Measurements from ENCODE around the gene PON2.

Gene PON2

DNA sequence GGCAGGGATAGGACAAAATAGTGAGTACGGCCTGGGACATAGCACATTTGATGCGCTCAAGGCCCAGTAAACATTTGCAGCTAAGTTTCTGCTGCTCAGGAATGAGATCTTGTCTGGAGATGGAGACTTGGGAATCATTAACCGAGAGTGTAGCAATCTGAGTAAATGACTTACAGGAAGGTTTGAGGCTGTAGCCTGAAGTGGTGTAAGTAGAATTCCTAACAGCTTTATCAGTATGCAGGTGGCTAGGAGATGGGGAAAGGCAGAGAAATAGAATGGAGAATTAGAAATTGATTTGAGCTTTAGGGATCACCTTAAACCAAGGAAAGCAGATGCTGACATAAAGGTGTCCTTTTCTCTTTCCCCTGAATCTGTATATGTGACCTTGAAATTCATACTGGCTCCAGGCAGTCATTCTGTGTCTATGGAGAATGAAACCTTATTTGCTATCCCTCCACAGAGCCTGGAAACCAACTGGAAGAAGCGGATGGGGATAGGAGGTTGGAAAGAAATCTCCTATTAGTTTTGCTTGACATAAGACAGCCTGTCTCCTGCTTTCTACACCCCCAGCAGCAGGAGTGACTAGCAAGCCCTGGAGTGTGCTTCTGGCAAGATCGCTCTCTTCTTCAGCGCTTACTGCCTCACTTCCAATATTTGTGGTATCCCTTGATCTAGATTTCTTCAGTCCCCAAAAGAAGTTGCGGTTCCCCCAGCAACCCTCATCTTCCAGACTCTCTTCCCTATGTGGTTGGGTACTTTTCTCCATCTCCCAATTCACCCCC, 6.4 kb upstream of the PON2 start:
- no peak for DNase-seq

- DNase-seq = no peak
These were observed 5.7 kb upstream of the PON2 start for GRCh38 chr7:95440394-95441038.

GRCh38 chr7:95436407-95436806, 1.6 kb upstream of the PON2 start:
- DNase-seq = no peak

DNA sequence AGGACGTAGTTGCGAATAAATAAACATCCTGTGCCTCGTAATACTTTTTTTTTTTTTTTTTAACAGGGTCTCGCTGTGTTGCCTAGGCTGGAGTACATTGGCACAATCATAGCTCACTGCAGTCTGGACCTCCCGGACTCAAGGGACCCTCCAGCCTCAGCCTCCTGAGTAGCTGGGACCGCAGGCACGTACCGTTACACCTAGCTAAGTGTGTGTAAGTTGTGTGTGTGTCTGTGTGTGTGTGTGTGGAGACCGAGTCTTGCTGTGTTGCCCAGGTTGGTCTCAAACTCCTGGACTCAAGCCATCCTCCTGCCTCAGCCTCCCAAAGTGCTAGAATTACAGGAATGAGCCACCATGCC, 573 bp upstream of the PON2 start:
- DNase-seq = no peak

DNA sequence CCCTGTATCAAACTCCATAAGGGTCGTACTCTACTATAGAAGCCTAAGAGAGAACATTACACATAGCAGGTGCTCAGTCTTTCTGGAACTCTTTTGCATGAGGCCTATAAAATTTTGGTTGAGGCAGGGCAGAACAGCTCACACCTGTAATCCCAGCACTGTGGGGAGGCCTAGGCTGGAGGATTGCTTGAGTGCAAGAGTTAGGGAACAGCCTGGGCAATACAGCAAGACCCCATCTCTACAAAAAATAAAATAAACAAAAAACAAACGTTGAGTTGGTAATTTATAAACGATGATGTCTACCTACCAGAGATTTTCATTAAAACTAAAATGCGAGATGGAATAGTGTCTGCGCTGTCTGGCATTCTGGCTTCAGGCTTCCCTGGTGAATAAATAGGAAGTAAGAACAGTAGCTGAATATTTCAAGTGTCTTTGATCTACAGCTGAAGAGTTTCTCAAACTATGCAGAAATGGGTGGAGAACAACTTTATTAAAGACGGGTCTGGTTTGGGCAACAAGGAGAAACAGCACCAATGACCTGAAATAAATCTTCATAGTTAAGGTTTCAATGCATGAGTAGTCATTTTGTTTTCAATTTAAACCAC, 774 bp downstream of the PON2 start:
- DNase-seq = no peak

- DNase-seq = no peak
These were observed 1.7 kb downstream of the PON2 start for GRCh38 chr7:95433129-95433528.

GRCh38 chr7:95432606-95433005, 2.2 kb downstream of the PON2 start:
- no peak for DNase-seq

DNA sequence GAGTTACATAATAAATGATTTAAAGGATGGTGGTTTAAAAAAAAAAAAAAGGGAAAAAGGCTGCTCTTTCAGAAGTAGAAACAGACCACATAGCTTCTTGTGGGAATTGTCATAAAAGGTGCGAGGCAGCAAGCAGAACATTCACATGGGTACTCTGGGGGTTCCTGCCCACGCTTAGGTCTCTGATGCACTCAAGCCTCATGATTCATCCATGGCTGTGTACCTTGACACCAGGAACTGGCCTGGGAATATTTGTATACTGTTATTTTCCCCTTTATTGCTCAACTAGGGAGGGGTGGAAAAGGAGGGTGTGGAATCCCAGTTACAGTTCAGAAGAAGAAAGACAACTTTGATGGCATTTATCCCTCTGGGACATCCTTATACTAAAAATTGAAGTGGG, 4.0 kb downstream of the PON2 start:
- DNase-seq = no peak

GRCh38 chr7:95429241-95429990, 5.4 kb downstream of the PON2 start:
- no peak for DNase-seq

GRCh38 chr7:95427914-95428516, 6.8 kb downstream of the PON2 start:
- DNase-seq = no peak

DNA sequence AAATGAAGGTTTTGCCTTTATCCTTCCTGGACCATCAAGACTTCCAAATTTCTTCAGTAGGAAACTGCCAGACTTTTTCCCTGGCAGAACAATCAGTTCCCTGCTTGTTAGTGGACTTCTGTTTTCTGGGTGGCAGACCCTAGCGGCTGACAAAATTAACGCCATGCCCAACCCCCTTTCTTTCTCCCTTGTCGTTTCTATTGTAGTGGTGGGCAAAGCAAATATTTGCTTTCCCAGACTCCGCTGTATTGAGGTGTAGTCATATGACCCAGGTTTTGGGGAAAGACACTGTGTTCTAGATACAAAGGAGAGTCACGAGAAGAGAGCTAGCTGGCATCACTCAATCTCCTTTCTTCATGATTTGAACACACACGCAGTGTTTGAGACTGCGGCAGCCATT, 7.7 kb downstream of the PON2 start:
- DNase-seq = no peak

GRCh38 chr7:95425694-95426093, 9.1 kb downstream of the PON2 start:
- DNase-seq = no peak

- no peak for DNase-seq
These were observed 10.1 kb downstream of the PON2 start for GRCh38 chr7:95424716-95425115.

DNA sequence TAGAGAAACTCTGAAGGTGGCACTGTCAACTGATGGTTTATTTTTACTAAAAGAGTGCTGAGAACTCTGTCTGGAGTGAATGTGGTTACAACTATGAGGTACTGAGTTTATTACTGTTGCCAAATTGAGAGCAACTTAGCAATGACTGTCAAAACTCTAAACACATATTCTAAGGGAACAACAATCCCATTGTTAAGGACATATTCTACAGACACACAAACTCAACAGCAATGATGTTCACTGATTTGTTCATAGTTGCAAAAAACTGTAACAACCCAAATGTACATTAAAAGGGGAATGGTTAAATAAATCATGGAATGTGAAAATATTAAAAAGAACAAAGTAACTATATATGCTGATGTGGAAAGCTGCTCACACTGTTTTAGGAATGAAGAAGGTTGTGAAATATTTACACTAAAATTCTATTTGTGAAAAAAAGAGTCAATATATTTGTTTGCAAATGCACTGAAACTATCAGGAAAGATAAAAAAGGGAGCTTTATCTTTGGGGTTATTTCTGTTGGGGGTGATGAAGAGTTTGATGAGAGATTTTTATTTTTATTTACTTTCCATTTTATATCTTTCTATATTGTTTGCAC, 12.9 kb downstream of the PON2 start:
- no peak for DNase-seq

GRCh38 chr7:95421000-95421846, 13.6 kb downstream of the PON2 start:
- DNase-seq = no peak

DNA sequence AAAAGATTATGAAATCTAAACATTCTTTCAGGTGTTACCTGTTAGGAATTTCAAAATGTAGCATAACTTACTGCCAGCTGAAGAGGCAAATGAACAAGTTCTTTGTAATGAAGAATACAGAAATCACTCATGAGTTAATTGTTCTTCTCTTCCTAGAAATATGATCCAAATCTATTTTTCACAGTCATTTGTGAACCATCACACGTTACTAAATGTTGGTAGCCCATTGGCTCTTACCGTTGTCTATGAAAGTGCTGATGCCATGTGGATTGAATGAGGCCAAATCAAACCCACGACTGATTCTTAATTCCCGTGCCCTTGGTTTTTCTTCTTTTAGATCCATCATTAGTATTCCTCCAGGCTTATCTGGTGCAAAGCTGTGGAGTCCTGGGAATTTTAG, 22.8 kb downstream of the PON2 start:
- no peak for DNase-seq

GRCh38 chr7:95411666-95412065, 23.2 kb downstream of the PON2 start:
- no peak for DNase-seq

DNA sequence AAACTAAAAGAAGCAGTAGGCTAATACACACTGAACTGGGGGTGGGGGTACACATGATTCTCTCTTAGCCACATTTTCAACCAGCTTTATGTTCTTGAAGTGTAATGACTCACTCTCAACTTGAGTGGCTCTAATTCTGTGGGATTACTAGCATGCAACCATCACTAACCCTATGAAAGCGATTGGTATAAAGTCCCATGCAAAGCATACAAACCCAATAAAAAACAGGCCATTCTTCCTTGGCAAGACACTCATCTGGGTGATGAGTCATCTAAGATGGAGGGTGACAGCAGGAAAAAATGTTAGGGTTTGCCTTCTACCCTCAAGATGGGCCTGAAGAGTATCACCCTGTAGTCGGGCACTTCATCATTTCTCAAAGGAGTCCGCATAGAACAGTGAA, 23.8 kb downstream of the PON2 start:
- DNase-seq = no peak

DNA sequence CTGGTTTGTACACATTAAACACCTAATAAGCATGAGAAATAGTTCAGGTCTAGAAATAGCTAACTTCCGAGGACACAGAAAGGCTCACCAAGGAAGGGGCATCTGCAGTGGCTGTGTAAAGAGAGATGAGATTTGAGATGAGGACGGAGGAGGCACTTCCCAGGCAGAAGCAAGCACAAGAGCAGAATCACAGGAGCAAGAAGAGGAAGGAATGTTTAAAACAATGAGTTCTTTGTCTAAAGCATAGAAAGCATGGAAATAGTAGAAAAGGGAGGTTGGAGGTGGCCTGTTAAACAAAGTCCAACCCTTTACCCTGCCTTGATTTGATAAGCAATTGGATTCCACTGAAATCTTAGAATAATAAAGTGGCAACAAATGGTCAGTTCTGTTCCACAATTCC, 27.1 kb downstream of the PON2 start:
- DNase-seq = no peak

GRCh38 chr7:95405800-95406199, 29.0 kb downstream of the PON2 start:
- no peak for DNase-seq

DNA sequence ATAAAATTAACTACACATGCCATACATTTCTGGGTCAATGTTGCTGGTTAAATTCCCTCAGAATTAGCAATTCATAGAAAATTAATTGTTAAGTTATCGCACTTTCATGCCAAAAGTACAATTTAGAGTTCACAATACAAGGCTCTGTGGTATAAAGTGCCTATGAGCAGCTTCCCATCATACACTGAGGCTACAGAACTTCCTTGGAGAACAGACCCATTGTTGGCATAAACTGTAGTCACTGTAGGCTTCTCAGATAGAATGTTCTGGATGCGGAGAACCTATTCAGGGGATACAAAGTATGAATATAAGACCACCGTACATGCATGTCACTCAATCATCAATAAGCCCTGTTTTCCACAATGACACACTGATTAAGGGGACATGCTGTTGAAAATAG, 29.6 kb downstream of the PON2 start:
- DNase-seq = no peak

DNA sequence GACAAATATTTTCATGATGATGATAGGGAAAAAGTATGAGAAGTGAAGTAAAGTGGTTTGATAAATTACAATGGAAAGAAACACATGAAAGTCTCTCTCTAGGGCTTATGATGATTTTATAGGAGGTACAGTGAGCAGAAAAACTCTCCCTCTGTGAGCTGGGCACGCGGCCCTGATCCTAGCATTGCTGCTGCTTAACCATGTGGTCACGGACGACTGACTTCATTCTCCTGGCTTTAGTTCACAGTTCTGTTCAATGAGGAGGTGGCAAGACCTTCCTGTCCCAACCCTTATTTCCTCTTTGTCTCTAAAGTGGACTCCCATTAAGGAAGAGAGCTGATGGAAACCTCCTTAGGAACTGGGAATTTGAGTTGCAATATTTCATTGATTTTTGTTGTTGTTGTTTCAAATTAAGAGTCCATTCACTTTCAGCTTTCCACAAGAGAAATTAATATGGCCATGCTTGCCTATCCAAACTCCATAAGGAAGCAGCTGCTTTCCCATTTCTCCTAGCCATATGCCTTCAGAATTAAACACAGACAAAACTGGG, 30.4 kb downstream of the PON2 start:
- DNase-seq = no peak

Measured in activated CD8-positive, alpha-beta memory T cell treated with anti-CD3 and anti-CD28 coated beads for 24 hours (primary cell).